GM19240 (cell line): ENCODE data around the gene TMEM108.

Source experiments
- DNase-seq: peaks from one replicate; pipeline ENCODE4 v3.0.0; 2011; ENCODE audit warnings: low spot score; ENCODE audit not compliant: insufficient read length

Gene TMEM108

DNA sequence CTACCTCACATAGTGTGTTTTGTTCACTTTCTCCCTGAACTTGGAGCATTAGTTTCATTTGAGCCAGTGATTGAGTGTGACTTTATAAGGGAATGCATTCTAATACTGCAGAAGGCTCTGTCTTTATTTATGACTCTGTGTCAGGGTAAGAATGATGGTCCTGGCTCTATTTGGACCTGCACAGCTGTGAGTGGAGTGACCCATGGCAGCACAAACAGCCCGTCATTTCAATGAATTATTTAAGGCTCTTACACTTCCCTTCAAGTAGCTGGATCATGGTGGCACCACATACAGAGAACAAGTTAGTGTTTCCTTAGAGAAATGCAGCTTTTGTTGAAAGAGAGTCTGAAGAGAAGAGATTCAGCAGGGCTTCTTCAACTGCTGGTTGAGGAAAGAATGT, 16.4 kb downstream of the TMEM108 start:
- no peak for DNase-seq

DNA sequence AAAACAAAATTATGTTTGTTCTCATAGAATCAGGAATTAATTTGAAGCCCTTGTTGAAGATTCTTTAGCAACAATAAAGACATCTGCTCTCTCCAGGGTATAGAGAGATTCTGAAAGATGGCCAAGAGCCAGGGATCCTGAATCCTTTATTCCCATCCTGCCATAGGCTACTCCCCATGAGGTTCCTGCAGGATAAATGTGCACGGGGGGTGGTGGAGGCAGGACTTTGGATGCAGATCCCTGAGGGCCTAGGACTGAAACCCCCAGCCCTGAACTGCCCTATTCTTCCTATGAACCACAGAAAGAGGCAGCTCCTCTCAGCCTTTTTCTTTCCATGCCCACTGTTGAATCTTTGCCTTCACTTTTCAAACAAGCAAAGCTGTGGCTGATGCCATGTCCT, 17.1 kb downstream of the TMEM108 start:
- DNase-seq: no peak

DNA sequence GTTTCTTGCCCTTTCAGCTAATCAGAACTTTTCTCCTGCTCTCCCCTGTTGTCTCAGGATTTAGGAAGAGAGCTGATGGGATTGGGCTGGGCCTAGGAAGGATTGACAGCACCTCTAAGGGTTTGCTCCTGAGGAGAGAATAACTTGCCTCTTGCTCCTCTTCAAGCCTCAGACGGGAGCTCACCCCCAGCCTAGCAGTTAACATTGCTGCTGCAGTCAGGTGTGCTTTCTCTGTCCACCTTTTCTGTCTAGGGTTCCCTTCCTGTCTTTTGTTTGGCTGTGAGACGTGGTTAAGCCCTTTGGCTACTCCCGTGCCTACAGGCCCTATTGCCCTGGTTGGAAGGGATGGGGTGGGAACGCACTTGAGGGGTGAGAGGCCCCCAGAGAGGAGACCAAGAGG, 20.1 kb downstream of the TMEM108 start:
- DNase-seq: no peak

- no peak for DNase-seq
Measured at GRCh38 chr3:133058831-133059230, 20.6 kb downstream of the TMEM108 start.

- DNase-seq: no peak
Measured at GRCh38 chr3:133065193-133065961, 27.2 kb downstream of the TMEM108 start.

- no peak for DNase-seq
Measured at GRCh38 chr3:133066026-133066425, 27.8 kb downstream of the TMEM108 start.

- DNase-seq: no peak
Measured at GRCh38 chr3:133069556-133070286, 31.5 kb downstream of the TMEM108 start.

GRCh38 chr3:133074977-133075376, 36.8 kb downstream of the TMEM108 start:
- no peak for DNase-seq

DNA sequence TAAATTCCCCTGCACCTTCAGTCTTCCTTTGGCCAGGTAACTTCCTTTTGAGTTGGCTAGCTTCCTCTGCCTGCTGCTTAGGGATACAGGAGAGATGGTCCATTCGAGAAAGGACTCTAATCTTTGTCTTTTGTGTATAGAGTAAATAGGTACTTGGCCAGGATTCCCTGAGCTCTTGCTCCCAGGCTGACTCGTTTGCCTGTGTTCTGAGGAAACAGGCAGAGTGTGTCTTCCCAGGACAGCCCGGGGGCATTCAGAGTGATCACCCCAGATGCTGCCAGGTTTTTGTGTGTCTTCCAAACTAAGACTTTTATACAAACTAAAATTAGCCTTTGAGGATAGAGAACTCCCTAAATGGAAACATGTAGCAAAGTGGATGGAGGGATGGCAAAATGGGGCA, 39.5 kb downstream of the TMEM108 start:
- DNase-seq: no peak

GRCh38 chr3:133079621-133080020, 41.4 kb downstream of the TMEM108 start:
- DNase-seq: no peak

DNA sequence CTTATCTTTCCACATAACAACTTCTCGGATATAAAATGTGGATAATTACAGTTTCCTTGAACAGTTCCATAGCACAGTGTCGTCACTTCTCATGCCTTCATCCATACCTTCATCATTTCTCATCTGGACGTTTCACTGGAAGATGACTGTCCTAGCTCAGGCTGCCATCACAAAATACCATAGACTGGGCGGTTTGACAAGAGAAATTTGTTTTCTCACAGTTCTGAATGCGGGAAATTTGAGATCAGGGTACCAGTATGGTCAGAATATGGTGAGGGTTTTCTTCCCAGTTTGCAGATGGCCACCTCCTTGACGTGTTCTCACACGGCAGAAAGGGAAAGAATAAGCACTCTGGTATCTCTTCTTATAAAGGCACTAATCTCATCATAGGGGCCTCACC, 42.8 kb downstream of the TMEM108 start:
- no peak for DNase-seq

DNA sequence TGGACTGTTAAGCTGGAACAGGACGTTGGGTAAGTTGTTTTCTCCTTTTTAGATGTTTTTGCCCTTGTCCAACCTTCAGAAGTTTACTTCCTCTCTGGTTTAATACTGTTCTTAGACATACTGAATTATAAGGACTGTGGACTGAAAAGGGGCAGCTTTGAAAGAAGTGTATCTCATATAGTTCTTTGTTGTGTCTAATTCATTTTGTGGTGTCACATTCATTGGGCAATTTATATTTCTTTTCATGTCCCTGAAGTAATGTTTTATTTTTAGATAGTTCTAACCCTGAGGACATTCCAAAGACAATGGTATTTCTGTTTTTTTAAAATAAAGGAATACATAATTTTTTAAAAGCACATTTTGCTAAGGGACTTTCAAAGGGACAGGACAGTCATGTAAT, 45.2 kb downstream of the TMEM108 start:
- DNase-seq: no peak

DNA sequence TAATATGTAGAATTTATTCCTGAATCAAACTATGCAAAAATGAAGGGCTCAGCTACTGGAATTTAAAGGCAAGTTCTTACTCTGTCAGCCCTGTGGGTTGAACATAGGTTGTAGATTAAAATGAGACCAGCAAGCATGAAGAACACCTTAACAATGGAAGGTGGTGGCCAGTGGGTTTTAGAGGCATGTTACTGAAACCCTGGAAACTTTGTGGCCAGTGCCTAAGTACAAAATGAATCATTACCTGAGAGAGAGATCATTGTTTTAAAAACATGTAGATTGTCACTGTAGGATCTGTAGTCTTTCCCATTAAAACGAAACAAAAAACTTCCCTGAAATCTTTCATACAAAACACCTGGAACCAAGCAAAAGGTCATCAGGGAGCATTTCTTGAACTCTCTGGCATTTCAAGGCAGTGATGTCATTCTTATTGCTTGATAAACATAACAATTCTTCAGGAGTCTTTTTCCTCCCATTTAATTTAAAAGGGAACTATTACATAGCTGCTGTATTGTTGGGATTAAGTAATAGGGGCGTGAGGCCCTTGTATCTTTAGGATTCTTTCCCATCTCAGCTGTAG, 51.8 kb downstream of the TMEM108 start:
- no peak for DNase-seq

DNA sequence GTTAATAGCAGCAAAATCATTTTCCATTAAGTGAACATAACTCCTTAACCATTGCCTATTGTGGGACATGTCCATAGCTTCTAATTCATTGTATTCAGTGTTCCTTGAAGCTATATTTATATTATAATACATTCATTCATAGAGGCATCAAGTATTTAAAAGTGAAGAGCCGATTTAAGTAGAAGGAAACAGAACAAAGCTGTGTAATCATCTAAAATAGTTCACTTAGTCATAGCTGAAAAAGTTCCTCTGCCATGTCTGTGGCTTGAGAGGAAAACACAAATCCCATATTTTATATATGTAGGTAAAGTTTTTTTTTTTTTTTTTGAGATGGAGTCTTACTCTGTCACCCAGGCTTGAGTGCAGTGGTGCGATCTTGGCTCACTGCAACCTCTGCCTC, 54.5 kb downstream of the TMEM108 start:
- no peak for DNase-seq

- DNase-seq: no peak
Measured at GRCh38 chr3:133093366-133093765, 55.2 kb downstream of the TMEM108 start.

DNA sequence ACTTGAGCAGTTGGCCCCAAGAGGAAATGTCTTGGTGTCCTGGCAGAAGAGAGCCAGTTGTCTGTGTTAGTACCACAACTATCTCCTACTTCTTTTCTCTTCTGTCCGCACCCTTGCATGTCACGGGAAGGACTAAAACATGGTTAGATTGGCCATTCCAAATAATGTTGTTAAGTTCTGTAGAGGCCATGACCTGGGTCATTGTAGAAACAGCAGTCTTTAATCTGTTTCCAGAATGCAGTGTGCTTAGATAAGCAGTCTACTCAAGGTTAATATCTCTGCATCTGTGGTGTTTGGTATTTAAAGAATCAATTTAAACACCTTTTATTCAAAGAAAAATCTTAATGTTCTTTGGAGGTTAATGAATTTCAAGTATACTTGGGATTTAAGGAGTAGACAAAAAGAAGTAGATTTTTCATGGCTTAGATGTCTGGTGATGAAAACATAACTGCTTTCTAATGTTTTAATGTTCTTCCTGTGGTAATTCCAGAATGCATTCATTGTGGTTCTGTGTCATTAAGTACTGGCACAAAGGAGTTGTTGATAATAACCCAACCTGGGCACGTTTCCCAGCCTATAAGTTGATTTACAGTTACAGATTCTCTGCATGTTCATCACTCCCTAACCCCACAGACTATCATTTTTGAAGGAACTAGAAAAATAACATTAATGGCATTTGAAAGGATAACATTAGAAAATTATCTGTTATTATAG, 58.9 kb downstream of the TMEM108 start:
- DNase-seq: no peak

- no peak for DNase-seq
Measured at GRCh38 chr3:133103706-133104105, 65.5 kb downstream of the TMEM108 start.

- DNase-seq: no peak
Measured at GRCh38 chr3:133106169-133106568, 68.0 kb downstream of the TMEM108 start.

- DNase-seq: no peak
Measured at GRCh38 chr3:133112666-133113065, 74.5 kb downstream of the TMEM108 start.

- no peak for DNase-seq
Measured at GRCh38 chr3:133113526-133113925, 75.3 kb downstream of the TMEM108 start.

DNA sequence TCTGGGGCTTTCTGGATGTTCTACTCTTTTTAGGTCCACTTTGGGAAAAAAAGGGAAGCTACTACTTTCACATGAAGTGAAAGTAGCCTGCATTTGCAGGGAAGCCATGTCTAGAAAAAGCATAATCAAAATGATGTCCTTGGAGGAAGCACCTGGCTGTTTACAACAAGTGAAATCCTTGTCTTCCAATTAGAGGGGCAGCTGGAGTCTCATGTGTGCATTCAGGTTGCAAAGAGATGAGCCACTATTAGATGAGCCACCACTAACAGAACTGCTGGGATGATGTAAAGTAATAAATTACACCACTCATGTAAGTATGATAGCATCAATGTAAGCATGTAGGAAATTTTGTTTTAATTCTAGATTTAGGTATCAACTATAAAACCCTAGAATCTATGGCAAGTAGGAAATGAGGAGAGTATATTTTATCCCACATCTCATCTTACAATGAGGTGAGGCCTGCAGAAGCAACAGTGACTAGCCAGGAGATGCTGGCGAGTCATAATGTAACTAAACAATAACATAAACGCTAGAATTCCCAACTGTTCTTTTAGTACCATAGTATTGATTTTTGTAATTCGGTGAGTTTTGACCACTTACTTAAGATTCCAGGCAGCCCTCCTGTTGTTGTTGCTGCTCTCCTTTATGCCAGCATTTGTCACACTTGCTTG, 75.9 kb downstream of the TMEM108 start:
- no peak for DNase-seq
